Iris pigment epithelial cell (primary cell): Measurements from ENCODE around the gene DUS1L.
"Not testable (repeated sequence)": the region's sequence is repeated elsewhere in the genome, so short reads cannot be mapped to it uniquely, and the experiment has no call there.

Experiments
- DNase-seq: peaks from one replicate; pipeline ENCODE4 v3.0.0-alpha.2; 2011; ENCODE audit warnings: low read depth

DUS1L gene

DNA sequence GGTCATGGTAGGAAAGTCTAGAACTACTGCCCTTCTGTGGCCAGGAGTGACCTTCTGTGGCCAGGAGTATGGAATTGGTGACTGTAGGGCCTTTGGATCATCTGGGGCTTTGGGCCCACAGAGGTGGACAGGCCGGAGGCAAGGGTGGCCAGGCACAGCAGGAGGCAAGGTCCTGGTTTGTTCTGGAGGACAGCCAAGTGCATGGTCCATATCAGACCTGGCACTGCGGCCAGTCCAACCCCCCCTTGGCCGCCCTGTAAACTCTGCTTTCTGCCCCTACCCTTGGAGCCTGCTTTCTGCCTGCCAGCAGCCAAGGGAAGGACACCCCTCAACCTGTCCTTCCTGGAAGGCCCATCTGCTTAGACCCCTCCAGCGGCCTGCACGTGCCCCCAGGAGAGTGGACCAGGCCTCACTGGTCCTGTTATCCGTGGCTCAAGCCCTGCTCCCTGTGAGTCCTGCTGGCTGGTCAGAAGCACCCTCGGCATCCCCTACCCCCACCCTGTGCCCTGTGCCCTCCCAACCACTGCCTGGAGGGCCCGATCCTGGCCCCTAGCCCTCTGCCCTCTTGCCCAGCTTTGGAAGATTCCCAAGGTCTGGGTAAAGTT is 25.8 kb downstream of the DUS1L start:
- DNase-seq, result no peak

DNA sequence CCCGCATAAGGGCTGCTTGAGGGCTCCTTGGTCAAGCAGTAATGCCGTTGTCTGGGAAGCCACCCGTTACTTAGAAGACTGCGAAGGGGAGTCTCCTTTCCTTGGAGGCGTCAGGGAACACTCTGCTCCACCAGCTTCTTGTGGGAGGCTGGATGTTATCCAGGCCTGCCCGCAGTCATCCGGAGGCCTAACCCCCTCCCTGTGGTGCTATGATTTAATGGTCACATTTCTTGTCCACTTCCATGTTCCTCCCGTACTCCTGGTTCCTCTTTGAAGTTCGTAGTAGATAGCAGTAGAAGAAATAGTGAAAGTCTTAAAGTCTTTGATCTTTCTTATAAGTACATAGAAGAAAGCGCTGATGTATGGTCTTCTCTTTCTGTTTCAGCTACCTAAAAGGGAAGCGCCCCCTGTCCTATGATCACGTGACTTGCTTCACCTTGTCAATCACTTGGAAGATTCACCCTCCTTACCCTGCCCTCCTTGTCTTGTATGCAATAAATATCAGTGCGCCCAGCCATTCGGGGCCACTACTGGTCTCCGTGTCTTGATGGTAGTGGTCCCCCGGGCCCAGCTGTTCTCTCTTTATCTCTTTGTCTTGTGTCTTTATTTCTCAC is 26.7 kb downstream of the DUS1L start:
- DNase-seq, result not testable (repeated sequence)

- DNase-seq, result no peak
Observed at GRCh38 chr17:82037889-82038195, 27.8 kb downstream of the DUS1L start.

DNA sequence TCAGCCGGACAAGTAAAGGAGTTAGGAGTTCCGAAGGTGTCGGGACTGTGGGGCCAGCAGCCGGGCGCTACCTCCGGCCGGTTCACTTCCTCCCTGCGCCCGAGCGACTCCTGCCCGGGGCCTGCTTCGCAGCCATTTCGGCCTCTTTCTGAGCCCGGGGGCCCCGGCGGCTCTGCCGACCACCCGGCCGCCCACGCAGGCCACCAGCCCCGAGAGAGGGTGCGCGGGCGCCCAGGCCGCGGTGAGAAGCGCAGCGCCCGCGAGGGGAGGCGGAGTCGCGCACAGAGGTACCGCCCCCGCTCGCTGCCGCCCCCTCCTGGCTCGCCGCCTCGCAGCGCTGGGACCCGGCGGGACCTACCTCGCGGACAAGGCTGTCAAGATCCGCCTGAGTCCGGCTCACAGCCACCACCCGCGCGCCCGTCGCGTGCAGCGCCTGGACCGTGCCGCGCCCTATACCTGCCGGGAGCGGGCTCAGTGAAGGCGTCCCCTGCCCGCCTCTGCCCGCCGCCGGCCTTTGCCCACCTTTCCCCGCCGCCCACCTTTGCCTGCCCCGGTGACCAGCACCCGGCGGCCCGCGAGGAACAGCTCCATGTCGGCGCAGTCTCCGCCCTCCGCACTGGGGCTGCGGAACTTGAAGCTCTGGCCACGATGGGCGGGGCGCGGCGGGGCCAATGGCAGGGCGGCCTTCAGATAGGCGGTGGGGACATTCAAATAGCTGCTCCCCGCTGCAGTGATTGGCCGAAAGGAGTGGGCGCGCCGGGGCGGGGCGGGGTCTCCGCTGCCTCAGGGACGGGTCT is 28.3 kb downstream of the DUS1L start, which contains the start of gene DCXR:
DCXR (minus strand) TSS at position 606 of the 797 bp plus-strand sequence; CDS start at position 591, 15 bp downstream.
- peak; percentile 98 for DNase-seq

- no peak for DNase-seq
Observed at GRCh38 chr17:82036634-82037091, 28.9 kb downstream of the DUS1L start.

DNA sequence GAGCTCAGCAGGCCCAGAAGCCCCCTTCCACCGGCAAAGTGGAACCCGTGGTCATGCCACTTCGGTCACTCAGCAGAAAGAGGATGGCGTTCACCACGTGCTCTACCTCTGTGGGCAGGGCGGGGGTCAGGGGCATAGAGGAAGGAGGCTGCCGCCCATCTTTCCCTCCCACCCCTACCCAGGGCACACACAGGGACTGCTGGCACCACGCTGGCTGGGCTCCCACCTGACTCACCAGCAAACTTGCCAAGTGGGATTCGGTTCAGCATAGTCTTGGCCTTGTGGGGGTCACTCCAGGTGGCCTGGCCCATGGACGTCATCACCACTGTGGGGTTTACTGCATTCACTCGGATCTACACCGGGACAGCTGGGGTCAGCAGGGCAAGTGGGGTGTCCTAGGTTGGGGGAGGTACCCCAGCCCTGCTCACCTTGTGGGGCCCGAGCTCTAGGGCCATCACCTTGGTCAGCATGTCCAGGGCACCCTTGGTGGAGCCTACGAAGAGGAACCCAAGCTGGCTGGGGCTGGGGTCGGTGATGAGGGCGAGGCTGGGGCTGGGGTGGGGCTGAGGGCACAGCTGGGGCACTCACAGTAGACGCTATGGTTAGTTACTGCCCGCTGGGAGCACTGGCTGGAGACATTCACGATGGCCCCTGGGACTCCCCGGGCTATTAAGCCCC is 29.5 kb downstream of the DUS1L start:
- no peak for DNase-seq

GRCh38 chr17:82035488-82035887 is 30.1 kb downstream of the DUS1L start:
- DNase-seq, result no peak

GRCh38 chr17:82034371-82035011 is 31.1 kb downstream of the DUS1L start:
- DNase-seq, result no peak

- no peak for DNase-seq
Observed at GRCh38 chr17:82033359-82034085, 32.1 kb downstream of the DUS1L start.

- DNase-seq, result no peak
Observed at GRCh38 chr17:82031885-82032627, 33.5 kb downstream of the DUS1L start.

DNA sequence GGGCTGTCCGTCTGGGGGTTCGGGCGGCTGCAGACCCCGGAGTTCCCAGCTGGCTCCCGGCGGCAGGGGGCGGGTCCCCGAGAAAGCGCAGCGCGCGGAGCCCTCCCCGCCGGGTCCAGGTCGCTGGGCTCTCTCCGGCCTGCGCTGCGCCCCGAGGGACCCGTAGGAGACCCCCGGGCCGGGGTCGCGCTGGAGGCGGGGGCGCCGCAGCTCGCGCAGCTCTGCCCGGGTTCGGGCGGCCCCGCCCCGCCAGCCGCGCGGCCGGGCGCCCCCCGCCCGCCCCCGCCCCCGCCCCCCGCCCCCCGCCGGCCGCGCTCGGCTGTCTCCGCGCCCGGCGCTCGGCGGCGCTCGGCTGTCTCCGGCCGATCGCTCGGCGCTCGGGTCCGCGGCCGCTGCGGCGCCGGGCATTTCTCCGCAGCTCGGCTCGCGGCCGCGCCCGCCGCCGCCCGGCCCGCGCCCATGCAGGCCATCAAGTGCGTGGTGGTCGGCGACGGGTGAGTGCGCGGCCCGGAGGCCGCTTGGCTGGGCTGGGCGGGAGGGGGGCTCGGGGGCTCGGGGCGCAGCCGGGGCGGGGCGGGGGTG is 34.2 kb downstream of the DUS1L start, which contains the start of gene RAC3:
RAC3 (plus strand) TSS at position 376 of the 582 bp plus-strand sequence; CDS start at position 460, 84 bp downstream.
- DNase-seq, result peak; percentile 45

DNA sequence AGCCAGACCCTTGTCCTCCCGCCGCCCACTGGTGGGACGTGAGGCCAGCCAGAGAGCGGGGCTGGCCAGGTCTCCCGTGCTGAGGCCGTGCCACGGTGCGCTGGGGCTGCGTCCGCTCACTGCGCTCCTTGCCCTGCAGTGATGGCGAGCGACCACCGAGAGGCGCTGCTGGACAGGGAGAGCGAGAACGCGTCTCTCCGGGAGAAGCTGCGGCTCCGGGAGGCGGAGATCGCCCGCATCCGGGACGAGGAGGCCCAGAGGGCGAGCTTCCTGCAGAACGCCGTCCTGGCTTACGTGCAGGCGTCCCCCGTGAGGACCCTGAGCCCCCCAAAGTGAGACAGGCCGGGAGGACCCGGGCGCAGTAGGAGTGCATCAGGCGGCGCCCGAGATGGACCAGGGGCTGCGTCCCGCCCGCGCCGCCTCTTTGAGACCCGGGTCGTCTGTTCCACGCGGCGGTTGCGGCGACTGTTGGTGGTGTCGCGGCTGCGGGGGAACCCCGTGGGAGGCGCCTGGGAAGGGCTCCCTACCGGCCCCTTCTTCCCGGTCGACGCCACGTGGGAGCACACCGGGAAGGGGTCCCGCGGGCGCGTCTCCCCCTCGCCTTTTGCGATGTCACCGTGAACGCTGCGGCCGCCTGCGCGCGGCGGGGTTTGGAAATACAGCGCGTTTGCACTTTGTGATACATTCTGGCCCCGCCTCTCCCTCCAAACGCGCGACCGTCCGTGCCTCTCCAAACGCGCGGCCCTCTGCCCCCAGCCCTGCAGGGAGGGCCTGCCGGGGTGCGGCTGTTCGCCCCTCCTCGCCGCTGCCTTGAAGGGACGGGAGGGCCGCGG is 34.9 kb downstream of the DUS1L start:
- peak; percentile 89 for DNase-seq

GRCh38 chr17:82029990-82030469 is 35.6 kb downstream of the DUS1L start:
- no peak for DNase-seq

DNA sequence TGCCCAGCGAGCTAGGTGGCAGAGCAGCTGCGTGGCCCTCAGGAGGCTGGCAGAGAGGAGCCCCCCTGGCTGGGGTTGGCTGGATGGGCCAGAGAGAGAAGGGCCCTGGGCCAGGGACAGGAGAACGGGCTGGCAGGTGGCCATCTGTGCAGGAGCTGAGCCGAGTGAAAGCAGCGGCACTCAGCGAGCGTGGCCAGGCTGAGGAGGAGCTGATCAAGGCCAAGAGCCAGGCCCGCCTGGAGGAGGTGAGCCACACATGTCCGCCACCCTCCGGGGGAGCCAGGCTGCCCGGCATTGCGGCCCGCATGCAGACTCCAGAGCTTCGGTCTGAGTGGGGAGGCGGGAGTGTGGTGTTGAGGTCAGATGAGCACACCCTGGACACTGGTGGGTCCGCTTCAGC is 36.2 kb downstream of the DUS1L start:
- DNase-seq, result no peak

DNA sequence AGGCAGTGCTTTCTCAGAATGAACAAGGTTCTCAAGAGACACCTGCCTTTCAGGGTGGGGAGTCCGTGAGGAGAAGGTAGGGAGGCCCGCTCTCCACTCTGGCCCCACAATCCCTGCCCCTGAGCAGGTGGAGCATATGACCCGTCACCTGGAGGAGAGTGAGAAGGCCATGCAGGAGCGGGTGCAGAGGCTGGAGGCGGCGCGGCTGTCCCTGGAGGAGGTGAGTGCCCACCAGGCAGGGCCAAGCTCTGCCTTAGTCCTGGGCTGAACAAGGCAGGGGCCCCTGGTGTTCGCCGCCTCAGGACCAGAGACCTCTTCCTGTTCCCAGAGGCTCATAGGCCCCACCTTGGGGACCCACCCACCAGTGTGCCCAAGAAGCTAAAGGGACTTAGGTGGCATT is 36.6 kb downstream of the DUS1L start:
- no peak for DNase-seq

- DNase-seq, result no peak
Observed at GRCh38 chr17:82028246-82028645, 37.4 kb downstream of the DUS1L start.

DNA sequence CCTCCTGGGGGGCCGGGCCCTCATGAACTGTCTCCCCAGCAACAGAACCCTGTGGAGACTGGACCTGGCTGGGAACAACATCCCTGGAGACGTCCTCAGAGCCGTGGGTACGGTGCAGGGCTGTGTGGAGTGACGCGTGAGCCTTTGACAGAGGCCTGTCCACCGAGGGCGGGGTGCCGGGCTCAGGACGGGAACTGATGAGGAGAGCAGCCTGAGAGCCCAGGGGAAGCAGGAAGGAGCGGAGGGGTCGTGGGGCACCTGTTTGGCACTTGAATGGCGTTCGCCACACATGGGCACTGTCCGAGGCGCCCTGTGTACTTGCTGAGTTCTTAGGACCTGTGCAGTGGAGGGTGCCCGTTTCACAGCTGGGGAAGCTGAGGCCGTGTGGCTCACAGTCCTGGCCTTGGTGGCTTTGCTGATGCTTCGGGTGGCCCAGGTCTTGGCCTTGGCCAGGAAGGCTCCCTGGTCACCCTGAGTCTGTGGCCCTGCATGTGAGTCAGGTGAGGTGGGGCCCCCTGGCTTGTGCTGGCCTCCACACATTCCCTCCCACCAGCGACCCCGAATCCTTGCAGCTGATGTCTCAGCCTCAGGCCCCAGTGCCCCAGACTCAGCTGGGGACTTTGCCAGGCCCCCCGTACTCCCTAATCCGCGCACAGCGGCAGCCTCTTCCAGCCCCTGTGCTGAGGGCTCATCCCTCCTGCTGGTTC is 40.0 kb downstream of the DUS1L start:
- DNase-seq, result no peak

DNA sequence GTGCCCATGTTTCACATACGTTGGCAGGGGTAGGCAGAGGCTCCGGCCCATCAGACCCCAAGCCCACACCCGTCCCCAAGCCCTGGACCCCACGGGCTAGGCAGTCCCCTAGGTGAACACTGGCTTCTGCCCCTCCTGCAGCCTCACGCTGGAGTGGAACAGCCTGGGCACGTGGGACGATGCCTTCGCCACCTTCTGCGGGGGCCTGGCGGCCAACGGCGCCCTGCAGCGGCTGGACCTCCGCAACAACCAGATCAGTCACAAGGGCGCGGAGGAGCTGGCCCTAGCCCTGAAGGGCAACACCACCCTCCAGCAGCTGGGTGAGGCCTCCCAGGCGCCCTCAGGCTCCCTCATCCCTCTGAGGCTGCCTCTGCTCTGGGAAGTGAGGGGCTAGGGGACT is 40.7 kb downstream of the DUS1L start:
- no peak for DNase-seq
